Measurements from ENCODE around the gene UBTD2.

UBTD2 gene

GRCh38 chr5:172173564-172174153 lies 109.9 kb downstream of the UBTD2 start:
- DNase-seq (ENCODE audit: extremely low read depth, insufficient read length), result no peak
- Histone ChIP-seq H3K27me3 (replicated peaks; ENCODE audit: control insufficient read depth, insufficient read depth, low read length) (no peaks in the 10 kb centered on the region), H3K36me3 (ENCODE audit: control insufficient read depth, insufficient read depth, low read length) (peaks cover 16% of the 10 kb centered on the region), H3K4me3 (replicated peaks; ENCODE audit: low read depth, low read length) (no peak overlapping the region)
- no peak for TF ChIP-seq CTCF (IDR thresholded peaks at IDR 0.05; ENCODE audit: insufficient read depth, low read length, poor library complexity, severe bottlenecking)

GRCh38 chr5:172172912-172173563 lies 110.5 kb downstream of the UBTD2 start:
- TF ChIP-seq CTCF (IDR thresholded peaks at IDR 0.05; ENCODE audit: insufficient read depth, low read length, poor library complexity, severe bottlenecking), result no peak
- DNase-seq (ENCODE audit: extremely low read depth, insufficient read length), result no peak
- Histone ChIP-seq H3K4me3 (replicated peaks; ENCODE audit: low read depth, low read length) (no peak overlapping the region), H3K36me3 (ENCODE audit: control insufficient read depth, insufficient read depth, low read length) (peaks cover 19% of the 10 kb centered on the region), H3K27me3 (replicated peaks; ENCODE audit: control insufficient read depth, insufficient read depth, low read length) (no peaks in the 10 kb centered on the region)

DNA sequence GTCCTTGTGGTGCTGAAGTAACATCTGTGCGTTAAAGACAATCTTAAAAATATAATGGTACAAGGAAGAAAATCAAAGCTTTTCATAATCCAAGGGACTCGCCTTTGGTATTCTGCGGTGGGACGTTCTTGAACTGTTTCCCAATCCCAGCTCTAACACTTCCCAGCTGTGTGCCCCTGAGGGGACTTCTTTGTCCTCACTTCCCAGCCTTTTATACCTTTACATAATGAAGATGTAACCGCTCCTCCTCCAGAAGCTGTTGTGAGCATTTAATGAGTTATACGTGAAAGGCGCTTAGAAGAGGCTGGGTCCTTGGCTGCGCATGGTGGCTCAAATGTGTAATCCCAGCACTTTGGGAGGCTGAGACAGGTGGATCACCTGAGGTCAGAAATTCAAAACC lies 112.4 kb downstream of the UBTD2 start:
- no peak for DNase-seq (ENCODE audit: extremely low read depth, insufficient read length)
- Histone ChIP-seq H3K4me3 (replicated peaks; ENCODE audit: low read depth, low read length) (no peak overlapping the region), H3K36me3 (ENCODE audit: control insufficient read depth, insufficient read depth, low read length) (peaks cover 21% of the 10 kb centered on the region), H3K27me3 (replicated peaks; ENCODE audit: control insufficient read depth, insufficient read depth, low read length) (no peaks in the 10 kb centered on the region)
- no peak for TF ChIP-seq CTCF (IDR thresholded peaks at IDR 0.05; ENCODE audit: insufficient read depth, low read length, poor library complexity, severe bottlenecking)

- H3K4me3 ChIP-seq (replicated peaks; ENCODE audit: low read depth, low read length), result no peak overlapping the region
- H3K27me3 ChIP-seq (replicated peaks; ENCODE audit: control insufficient read depth, insufficient read depth, low read length), result no peaks in the 10 kb centered on the region
- peaks cover 21% of the 10 kb centered on the region for H3K36me3 ChIP-seq (ENCODE audit: control insufficient read depth, insufficient read depth, low read length)
- no peak for DNase-seq (ENCODE audit: extremely low read depth, insufficient read length)
- TF ChIP-seq CTCF (IDR thresholded peaks at IDR 0.05; ENCODE audit: insufficient read depth, low read length, poor library complexity, severe bottlenecking), result no peak
Observed at GRCh38 chr5:172170251-172170701, 113.3 kb downstream of the UBTD2 start.

DNA sequence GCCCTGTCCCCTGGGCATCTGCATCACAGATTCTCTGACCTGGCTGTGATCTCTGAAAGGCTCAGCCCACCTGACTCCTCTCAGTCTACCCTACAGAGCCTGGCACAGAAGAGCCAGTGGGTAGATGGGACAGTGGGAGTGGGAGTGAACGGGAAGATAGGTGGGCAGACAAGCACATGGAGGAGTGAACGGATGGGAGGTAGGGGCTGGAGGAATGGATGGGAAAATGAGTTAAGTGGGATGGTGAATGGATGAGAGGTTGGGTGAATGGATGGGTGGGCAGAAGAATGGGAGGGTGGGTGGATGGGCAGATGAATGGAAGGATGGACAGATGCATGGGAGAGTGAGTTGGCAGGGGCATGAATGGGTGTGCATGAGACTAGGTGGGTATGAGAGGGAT lies 114.3 kb downstream of the UBTD2 start:
- DNase-seq (ENCODE audit: extremely low read depth, insufficient read length), result no peak
- H3K27me3 ChIP-seq (replicated peaks; ENCODE audit: control insufficient read depth, insufficient read depth, low read length), result no peaks in the 10 kb centered on the region
- peaks cover 24% of the 10 kb centered on the region for H3K36me3 ChIP-seq (ENCODE audit: control insufficient read depth, insufficient read depth, low read length)
- no peak for TF ChIP-seq CTCF (IDR thresholded peaks at IDR 0.05; ENCODE audit: insufficient read depth, low read length, poor library complexity, severe bottlenecking)
- H3K4me3 ChIP-seq (replicated peaks; ENCODE audit: low read depth, low read length), result no peak overlapping the region
